Testis (tissue), 3 donors: ENCODE measurements around the gene MYDGF. TPM values are rescaled to one million over a fixed set of nuclear protein-coding genes. Genes with fewer than 3 reads are reported as not detected.

Source experiments
- DNase-seq: peaks from one replicate; pipeline ENCODE4 v3.0.0-alpha.2; 2019
- H3K27ac ChIP-seq, 2 donors: fragments of 200-600 bp; sonication (generic); one replicate each; pipeline ENCODE4 v1.5.1; 2019
- H3K27me3 ChIP-seq: fragments of 200-600 bp; sonication (generic); one replicate; pipeline ENCODE4 v1.5.1; 2019
- H3K36me3 ChIP-seq: fragments of 200-600 bp; sonication (generic); one replicate; pipeline ENCODE4 v1.5.1; 2017; ENCODE audit warnings: low read depth; ENCODE audit errors: missing control alignments
- H3K4me1 ChIP-seq: fragments of 200-600 bp; sonication (generic); one replicate; pipeline ENCODE4 v1.5.1; 2019
- H3K4me3 ChIP-seq, 2 donors: fragments of 200-600 bp; sonication (generic); one replicate each; pipeline ENCODE4 v1.5.1; 2017 to 2019
- H3K9me3 ChIP-seq: fragments of 200-600 bp; sonication (generic); one replicate; pipeline ENCODE4 v1.5.1; 2017
- POLR2A ChIP-seq: fragments of 450-650 bp; IDR thresholded peaks from one replicate; pipeline ENCODE4 v1.6.1; 2017; ENCODE audit warnings: antibody characterized with exemption, mild to moderate bottlenecking, moderate library complexity
- WGBS, 2 donors: methylation state at CpG; one replicate each; pipeline ENCODE4 v1.1.5; 2018; 5-methylcytosine and 5-hydroxymethylcytosine counted together
- intact Hi-C: fragments of 100-400 bp; cut with DNase I; formaldehyde crosslinking; loops from one replicate; pipeline ENCODE4 v1.15.1; 2023; ENCODE audit warnings: low total_unique reads
- polyA plus RNA-seq: library from polyadenylated mRNA; stranded (reverse); fragments of 350-450 nt; fragmentation: Illumina TruSeq; extraction: RNeasy Lipid Tissue Mini Kit (QIAGEN cat#74804); gene quantifications from one replicate; pipeline ENCODE4 v1.2.3, GENCODE V29; 2014; ENCODE audit warnings: low read depth, low replicate concordance; ENCODE audit not compliant: insufficient read depth
- total RNA-seq, 2 donors: library from RNA; depleted of rRNA; stranded (reverse); fragments of >200 nt; gene quantifications; one replicate each; pipeline ENCODE4 v1.2.3, GENCODE V29; 2016
- TF ChIP-seq, protein P1 (sequence below), 3 experiments: fragments of 450-650 bp in 2 of 3; fragments of 200-600 bp in 1 of 3; sonication (generic) in 1 of 3; IDR thresholded peaks; one replicate each; pipeline ENCODE4 v1.5.1; 2016 to 2019; ENCODE audit warnings: antibody characterized with exemption in 3 of 3, mild to moderate bottlenecking in 2 of 3, moderate library complexity in 1 of 3

MYDGF gene
- total and polyA plus RNA-seq, 3 donors from 2014 or later: 51.6 to 87.0 (median 61.4) TPM

DNA sequence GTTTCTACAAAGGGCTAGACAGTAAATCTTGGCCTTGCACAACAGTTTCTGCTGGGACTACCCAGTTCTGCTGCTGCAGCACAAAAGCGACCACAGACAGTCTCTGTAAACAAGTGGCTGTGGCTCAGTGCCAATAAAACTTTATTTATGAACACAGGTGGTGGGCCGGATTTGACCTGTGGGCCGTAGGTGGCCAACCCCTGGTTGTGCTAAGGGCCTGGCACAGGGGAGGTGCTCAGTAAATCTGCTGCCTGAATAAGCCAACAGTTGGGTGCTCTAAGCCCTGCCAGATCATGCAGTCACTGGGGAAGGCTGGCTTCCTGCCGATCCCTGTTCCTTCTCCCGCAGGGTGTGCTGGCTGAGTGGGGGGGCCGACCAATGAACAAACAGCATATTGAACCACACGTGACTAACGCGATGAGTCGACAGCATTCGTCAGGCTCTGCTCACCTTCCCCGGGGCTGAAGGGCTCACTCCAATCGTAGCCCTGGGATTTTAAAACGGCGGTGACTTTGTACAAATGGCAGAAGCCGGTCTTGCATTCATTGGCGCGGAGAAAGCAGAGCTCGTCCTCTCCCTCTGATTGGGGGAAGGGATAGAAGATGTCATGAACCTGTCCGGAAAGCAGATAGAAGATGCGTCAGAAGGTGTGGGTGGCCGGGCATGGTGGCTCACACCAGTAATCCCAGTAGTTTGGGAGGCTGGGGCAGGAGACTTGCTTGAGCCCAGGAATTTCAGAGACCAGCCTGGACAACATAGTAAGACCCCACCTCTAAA lies 24.3 kb upstream of the MYDGF start:
- 91 to 96% methylated on average over 20 to 22 of the region's 22 CpGs for WGBS, 2 donors
- no peaks in the 10 kb centered on the region for H3K4me1 ChIP-seq
- no peaks in the 10 kb centered on the region for H3K27me3 ChIP-seq
- intact Hi-C loops: no loop called here
- H3K4me3 ChIP-seq: no peak overlapping the region
- H3K9me3 ChIP-seq: no peaks in the 10 kb centered on the region
- no peaks in the 10 kb centered on the region for H3K36me3 ChIP-seq
- TF ChIP-seq, protein P1, sequence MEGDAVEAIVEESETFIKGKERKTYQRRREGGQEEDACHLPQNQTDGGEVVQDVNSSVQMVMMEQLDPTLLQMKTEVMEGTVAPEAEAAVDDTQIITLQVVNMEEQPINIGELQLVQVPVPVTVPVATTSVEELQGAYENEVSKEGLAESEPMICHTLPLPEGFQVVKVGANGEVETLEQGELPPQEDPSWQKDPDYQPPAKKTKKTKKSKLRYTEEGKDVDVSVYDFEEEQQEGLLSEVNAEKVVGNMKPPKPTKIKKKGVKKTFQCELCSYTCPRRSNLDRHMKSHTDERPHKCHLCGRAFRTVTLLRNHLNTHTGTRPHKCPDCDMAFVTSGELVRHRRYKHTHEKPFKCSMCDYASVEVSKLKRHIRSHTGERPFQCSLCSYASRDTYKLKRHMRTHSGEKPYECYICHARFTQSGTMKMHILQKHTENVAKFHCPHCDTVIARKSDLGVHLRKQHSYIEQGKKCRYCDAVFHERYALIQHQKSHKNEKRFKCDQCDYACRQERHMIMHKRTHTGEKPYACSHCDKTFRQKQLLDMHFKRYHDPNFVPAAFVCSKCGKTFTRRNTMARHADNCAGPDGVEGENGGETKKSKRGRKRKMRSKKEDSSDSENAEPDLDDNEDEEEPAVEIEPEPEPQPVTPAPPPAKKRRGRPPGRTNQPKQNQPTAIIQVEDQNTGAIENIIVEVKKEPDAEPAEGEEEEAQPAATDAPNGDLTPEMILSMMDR (IDR thresholded peaks at IDR 0.05): no peak
- no peak for TF ChIP-seq POLR2A
- H3K27ac ChIP-seq: no peak overlapping the region
- no peak for DNase-seq

DNA sequence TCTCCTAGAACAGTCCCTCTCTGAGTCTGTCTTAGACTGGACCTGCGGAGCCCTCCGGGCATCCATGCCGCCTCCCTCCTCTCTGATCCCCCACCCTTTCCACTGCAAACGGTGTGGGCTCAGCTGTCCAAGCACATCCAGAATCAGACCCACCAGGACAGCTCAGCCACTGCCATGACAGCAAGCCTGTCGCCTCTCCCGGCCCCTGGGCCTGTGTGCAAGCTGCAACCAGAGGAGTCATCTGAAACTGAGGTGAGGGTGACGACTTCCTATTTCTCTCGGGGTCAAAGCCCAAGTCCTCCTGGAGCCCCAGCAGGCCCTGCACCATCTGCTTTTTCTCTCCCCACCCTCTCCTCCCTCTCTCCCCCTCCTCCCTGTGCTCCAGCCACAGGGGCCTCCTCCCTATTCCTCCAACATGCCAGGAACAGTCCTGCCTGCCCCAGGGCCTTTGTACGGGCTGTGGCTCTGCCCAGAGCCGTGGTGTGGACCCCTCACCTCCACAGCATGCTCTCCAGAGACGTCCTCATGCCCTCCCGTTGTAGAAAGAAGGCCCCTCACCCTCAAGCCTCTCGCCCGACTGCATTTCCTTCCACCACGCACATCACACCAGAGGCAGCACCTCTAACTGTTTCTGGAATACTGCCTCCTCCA lies 23.5 kb upstream of the MYDGF start:
- no peak for DNase-seq
- Histone ChIP-seq H3K9me3 (no peaks in the 10 kb centered on the region), H3K36me3 (no peaks in the 10 kb centered on the region), H3K27me3 (no peaks in the 10 kb centered on the region), H3K4me3 (no peak overlapping the region), H3K27ac (no peak overlapping the region), H3K4me1 (no peaks in the 10 kb centered on the region)
- intact Hi-C loops: no loop called here
- TF ChIP-seq, protein P1 (IDR thresholded peaks at IDR 0.05): no peak
- no peak for TF ChIP-seq POLR2A
- 92 to 95% methylated on average over 15 of the region's 15 CpGs for WGBS, 2 donors

- H3K4me3 ChIP-seq: no peak overlapping the region
- whole genome bisulfite sequencing, 2 donors: 87 to 100% methylated on average over 2 to 7 of the region's 7 CpGs
- no peak overlapping the region for H3K27ac ChIP-seq
- H3K36me3 ChIP-seq: no peaks in the 10 kb centered on the region
- no peaks in the 10 kb centered on the region for H3K9me3 ChIP-seq
- no peaks in the 10 kb centered on the region for H3K27me3 ChIP-seq
- intact Hi-C loops: no loop called here
- TF ChIP-seq POLR2A: no peak
- TF ChIP-seq, protein P1 (IDR thresholded peaks at IDR 0.05): no peak
- DNase-seq: no peak
- no peaks in the 10 kb centered on the region for H3K4me1 ChIP-seq
These were observed 22.9 kb upstream of the MYDGF start for GRCh38 chr19:4693078-4693350.

GRCh38 chr19:4692251-4693077 lies 22.3 kb upstream of the MYDGF start:
- no peaks in the 10 kb centered on the region for H3K36me3 ChIP-seq
- TF ChIP-seq, protein P1 (IDR thresholded peaks at IDR 0.05): no peak
- no peak for TF ChIP-seq POLR2A
- no peaks in the 10 kb centered on the region for H3K9me3 ChIP-seq
- no peak overlapping the region for H3K4me3 ChIP-seq
- intact Hi-C loops: no loop called here
- no peak overlapping the region for H3K27ac ChIP-seq
- DNase-seq: no peak
- no peaks in the 10 kb centered on the region for H3K4me1 ChIP-seq
- 91 to 93% methylated on average over 10 to 26 of the region's 27 CpGs for WGBS, 2 donors
- H3K27me3 ChIP-seq: no peaks in the 10 kb centered on the region
